GM19328 (cell line): ENCODE results near the gene MYO16.
"Not testable (repeated sequence)": the region's sequence is repeated elsewhere in the genome, so short reads cannot be mapped to it uniquely, and the experiment has no call there.

Experiments used
- ATAC-seq: cut with Tn5 transposase; IDR thresholded peaks from one replicate; pipeline ENCODE4 v1.9.1; 2021; ENCODE audit warnings: mild to moderate bottlenecking, moderate library complexity; ENCODE audit not compliant: unreplicated experiment

The MYO16 gene

DNA sequence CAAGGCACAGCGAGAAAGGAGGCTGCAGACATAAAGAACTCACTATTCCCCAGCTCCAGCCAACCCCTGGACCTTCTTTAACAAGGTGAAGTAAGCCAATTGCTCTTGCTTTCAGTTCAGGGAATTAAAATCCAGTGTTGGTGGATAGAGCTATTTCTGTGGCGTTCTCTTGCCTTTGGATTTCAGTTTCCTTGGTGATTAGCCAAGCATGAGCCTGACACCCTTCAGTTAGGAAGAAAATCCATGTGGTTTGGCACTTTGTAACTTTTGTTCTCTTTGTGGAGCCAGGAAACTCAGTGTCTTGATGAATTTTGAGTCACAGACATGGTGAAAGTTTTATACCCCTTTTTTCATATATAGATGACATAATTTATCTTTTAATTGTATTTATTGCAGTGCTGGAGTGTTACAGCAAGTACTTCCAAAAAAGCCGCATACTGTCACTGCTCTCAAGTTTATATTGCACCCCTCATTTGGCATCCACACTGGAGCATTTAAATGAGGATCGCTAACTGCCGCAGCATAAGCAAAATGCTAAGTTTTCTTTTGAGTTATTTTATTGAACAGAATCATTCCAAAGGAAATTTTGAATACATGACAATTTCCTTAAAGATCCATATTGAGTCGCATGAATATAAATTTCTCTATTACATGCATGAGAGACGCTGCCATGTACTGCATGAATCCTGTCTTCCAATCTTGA is 406.8 kb downstream of the MYO16 start:
- ATAC-seq: no peak

DNA sequence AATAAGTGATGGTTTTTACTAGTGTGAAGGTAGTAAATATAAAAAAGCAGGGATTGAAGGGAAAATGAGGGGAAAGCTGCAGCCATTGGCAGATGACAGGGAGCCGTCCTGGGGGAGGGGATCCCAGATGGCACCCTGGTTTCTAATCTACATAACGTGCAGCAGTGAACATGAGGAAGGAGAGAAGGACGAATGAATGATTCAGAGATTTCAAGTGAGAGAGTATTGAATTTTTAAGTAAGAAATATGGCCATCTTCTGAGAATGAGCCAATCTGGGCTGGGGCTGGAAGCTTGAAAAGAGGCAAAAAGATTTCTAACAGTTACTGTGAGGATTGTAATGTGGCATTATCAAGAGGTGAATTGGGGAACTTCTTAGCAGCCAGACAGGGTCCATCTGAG is 414.2 kb downstream of the MYO16 start:
- no peak for ATAC-seq

DNA sequence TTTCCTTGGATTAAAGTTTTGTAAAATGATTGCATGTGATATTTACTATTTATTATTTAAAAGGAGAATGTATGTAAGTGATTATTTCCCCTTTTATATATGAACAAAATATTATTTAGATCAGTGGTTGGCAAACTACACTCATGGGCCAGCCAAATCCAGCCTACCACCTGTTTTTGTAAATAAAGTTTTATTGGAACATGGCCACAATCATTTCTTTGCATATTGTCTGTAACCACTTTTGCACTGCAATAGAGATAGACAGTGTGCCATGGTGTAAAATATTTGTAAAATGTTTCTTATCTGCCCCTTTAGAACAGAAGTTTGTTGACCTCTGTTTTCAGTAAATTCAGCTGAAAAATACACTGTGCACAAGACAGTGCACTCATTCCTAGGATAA is 426.4 kb downstream of the MYO16 start:
- no peak for ATAC-seq

DNA sequence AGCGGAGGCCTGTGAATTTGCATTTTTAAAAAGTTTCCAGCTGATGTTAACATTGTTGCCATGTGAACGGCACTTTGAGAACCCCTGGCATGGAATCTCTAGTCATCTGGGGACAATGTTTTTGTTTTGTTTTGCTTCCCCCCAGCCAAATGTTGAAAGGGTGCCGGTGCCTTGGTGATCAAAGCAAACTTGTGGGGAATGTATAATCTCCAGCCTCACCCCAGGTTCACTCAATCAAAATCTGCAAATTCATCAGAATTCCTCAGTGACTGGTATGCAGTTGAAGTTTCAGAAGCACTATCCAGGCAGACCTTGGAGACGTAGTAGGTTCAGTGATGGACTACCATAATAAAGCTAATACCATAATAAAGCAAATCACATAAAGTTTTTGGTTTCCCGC is 428.7 kb downstream of the MYO16 start:
- ATAC-seq: no peak

DNA sequence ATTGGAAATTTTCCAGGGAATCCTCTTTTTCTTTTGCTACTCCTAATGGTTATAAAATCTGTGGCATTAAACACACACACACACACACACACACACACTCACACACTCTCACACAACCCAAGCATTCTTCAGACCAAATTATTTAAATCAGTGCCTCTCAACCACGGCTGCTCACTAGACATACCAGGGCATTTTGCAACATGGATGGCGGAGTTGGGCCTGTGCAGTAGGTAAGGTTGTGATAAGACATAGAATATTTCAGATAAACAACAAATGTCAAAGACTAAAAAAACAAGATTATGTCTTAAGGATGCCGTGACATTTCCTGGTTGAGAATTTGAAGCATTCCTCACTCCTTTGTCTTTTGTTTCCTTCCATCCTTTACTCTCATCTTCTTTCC is 443.1 kb downstream of the MYO16 start:
- no peak for ATAC-seq

DNA sequence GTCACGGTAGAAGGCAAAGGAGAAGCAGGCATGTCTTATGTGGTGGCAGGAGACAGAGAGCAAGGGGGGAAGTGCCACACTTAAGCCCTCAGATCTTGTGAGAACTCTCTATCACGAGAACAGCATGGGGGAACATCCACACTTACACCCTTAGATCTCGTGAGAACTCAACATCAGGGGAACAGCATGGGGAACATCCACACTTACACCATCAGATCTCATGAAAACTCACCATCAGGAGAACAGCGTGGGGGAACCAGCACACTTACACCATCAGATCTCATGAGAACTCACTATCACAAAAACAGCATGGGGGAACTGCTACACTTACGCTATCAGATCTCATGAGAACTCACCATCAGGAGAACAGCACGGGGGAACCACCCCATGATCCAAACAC is 445.0 kb downstream of the MYO16 start:
- no peak for ATAC-seq

DNA sequence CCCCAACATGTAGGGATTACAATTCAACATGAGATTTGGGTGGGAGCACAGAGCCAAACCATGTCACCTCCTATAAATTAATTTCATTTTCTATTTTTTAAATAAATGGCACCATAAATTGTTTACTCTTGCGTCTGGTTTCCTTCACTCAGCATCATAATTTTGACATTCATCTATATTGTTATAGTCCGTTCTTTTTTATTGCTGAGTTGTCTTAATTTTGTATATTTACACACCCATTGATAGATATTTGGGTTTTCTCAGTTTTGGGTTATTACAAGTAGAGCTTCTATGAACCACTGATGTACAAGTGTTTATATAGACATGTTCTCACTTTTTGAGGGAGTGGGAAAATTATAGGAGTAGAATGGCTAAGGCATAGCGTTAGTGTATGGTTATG is 445.4 kb downstream of the MYO16 start:
- no peak for ATAC-seq

DNA sequence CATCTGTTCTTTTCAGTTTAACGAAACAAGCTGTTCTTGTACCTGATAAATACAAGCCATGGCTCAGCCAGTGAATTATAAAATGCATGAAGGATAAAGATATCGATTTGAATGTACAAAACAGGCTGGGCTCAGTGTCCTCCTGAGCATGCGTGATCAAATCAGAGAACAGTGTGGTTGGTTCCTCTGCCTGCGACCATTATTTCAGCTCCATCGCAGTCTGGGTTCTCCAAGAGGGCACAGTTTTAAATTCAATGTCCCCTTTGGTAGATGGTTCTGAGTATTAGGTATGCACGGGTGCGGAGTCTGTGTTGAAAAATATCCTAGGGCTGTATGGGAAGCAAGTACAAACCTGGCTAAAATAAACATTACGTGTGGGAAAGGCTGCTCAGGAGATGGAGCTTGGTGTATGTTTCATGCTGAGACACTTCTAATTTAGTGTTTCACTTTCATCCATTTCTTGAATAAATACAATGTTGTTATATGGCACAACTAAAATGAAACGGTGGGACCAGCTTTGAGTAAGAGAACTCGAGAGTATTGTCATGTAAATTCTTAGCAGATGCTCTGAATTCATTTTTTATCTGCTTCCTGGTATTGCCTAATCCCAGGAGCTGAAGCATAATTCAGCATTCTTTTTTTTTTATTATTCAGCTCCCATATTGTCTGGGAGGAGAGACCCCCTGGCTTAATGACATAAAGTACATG is 458.7 kb downstream of the MYO16 start:
- ATAC-seq: no peak

DNA sequence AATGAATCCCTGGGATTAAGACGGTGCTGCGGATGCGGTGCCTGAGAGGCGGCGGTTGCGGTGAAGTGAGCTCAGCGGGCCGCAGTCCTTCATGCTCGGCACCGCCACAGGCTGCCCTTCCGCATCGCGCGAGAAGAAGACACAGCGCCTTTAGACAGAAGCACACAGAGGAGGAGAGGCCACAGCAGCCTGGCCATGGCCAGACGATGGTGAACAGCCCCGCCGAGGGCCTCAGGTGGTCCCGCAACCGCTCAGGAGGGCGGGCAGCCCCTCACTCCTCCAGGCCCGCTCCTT is 459.2 kb downstream of the MYO16 start:
- ATAC-seq: no peak

DNA sequence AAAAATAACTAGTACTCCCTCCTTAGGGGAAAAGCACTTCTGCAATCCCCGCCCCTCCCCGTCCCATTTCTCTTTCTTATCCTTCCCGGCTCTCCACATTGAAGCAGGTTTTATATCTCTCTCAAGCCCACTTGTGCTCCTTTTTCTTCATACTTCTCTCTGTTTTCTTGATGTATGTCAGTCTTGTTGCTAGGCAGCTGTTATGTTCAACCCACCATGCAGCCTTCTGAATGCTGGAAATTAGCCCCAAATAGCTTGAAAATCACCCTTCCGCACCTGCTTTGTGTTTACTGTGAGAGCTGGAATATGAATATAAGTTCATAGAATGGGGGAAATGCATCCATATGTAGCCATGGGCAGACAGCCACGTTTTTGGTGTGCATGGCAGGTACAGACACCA is 461.4 kb downstream of the MYO16 start:
- no peak for ATAC-seq

DNA sequence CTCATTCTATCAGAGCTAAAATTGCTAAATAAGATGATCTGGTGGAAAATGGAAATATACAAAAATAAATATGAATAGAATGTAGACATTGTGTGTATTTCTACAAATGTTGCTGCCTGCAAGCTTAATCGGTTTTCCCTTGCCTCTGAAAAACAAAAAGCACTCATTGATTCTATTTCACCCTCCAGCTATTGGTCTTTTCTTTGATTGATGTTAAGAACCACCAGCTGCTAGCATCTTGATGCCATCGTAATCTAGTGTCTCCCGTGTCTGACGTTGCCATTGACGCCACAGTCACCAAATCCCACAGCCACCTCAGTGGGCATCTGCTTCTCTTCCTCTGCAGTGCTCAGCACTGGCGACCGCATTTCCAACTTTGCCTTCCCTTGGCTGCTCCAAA is 461.8 kb downstream of the MYO16 start:
- ATAC-seq: no peak

DNA sequence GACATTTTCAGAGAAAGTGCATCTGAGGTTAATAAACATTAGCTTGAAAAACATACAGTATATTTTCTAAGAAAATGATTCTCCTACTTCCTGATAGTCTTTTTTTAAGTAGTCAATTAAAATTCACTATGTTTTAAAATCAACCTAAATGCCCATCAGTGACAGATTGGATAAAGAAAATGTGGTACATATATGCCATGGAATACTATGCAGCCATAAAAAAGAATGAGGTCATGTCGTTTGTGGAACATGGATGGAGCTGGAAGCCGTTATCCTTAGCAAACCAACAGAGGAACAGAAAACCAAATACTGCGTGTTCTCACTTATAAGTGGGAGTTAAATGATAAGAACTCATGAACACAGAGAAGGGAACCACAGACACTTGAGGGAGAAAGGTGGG is 462.8 kb downstream of the MYO16 start:
- not testable (repeated sequence) for ATAC-seq

DNA sequence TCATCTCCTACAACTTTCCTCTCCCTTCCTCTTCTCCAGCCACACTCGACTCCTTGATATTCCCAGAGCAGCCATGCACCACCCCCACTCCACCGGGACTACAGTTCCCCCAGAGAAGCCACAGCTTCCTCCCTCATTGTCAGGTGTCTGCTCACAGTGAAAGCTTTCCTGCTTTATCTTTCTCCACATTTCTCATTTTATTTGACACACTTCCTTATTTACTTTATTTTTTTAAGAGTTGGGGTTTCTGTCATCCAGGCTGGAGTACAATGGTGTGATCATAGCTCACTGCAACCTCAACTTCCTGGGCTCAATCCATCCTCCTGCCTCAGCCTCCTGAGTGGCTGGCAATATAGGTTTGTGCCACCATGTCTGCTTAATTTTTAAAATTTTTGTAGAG is 464.6 kb downstream of the MYO16 start:
- no peak for ATAC-seq

DNA sequence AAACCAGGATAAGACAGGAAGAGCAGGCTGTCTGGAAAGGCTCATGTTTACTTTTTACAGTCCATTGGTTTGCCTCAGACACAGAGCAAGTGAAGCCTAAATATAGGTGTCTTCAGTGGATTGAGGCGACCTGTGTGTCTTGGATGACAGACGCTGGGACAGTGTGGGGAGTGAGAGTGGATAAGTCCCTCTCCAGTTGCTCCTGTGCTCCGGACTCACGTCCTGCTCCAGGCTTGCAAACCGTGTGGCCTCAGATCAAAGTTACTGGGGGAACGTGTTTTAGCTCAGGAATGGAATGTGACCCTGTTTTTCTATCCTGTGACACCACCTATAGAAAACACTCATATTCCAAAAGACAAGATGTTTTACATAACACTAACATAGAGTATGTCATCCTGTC is 465.7 kb downstream of the MYO16 start:
- ATAC-seq: no peak

DNA sequence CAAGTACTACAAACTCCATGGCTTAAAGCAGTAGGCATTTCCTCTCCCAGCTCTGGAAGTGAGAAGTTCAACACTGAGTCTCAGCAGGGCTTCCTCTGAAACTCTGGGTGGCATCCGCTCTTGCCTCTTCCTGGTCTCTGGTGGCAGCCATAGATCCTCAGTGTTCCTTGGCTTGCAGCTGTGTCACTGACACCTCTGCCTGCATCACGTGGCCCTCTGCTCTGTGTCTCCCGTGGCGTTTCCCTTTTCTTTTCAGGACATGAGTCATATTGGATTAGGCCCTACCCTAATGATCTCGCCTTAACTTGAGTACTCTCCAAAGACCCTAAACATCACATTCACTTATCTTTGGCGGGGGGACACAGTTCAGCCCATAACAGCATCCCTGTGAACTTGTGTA is 466.7 kb downstream of the MYO16 start:
- ATAC-seq: no peak

DNA sequence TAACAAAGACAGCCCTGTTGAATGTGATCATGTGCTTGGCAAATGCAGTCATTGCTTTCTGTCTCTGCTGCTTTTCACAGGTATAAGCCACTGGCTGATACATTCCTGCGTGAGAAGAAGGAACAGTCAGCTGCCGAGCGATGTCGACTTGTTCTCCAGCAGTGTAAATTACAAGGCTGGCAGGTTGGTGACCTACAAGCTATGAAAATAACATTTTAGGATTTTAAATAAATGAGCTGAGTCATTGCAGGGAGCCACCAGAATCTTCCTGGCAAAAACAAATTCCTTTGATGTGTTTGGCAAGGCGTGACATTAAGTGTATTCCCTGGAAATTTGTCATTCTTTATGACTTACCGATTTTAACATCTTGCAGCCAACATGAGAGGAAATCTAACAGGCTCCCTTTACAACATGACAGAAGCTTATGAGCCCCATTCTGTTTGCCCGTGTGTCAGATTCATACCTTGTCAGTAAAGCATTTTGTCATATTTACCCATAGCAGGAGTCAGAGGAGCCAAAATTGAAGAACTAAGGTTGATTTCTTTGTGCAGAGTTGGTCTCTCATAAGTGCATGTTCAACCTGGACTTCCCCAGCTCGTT is 471.4 kb downstream of the MYO16 start:
- no peak for ATAC-seq

DNA sequence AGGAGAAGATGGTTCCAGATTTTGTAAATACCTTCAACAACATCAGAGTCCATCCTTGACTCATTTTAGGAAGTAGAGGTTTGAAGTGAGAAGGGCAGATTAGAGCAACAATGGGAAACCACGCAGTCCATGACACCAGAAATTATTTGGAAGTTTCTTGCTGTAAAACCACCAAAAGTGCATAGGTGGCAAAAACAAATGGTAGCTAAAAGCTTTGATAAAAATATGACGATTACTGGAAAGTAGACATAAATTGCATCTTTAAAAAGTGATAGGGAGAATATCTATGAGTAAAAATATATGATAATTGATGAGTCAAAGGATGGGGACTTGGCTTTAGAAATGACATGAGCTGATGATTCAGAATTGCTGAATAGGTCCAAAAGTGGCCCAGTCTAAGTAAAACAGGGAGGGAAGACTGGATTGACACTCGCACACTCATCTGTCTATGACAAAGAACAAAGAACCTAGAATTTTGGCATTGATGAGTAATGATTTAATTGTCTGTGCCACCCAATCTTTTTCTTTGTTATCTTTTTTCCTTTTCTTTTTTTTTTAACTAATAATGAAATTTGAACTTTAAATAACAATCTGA is 472.2 kb downstream of the MYO16 start:
- no peak for ATAC-seq

DNA sequence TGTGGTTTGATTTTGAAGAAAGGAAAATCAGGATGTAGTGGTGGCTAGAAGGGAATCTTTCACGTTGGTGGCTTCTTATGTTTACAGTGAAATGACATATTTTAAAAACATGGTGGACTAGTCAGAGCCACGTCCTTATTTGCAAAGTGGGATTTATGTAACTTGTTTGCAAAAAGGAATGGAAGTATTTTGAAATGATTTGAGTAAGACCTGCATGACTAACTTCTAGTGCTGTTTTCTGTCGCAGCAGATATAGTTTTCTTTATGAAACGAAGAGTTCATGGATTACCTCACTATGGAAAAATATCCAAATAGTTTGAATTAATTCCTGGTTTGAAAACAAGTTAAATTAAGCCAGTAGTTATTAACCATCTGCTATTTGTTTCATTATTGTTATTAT is 476.5 kb downstream of the MYO16 start:
- ATAC-seq: no peak

DNA sequence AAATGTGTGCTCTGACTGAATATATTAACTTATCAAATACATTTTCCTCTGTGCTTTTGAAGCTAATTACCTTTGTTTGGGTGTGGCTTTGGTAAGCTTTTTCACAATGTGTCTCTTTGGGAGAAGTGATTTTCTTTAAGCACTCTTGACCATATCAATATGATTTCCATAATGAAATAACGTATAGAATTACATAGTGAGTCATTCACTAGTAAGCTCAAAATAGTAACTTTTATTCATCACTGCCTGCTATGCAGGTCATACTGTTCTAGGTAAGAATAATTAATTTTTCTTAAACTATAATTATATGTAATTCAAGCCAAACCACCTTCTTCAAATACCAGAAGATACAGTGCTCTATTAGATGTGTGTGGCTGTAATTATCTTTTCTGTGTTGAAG is 480.7 kb downstream of the MYO16 start:
- ATAC-seq: no peak

DNA sequence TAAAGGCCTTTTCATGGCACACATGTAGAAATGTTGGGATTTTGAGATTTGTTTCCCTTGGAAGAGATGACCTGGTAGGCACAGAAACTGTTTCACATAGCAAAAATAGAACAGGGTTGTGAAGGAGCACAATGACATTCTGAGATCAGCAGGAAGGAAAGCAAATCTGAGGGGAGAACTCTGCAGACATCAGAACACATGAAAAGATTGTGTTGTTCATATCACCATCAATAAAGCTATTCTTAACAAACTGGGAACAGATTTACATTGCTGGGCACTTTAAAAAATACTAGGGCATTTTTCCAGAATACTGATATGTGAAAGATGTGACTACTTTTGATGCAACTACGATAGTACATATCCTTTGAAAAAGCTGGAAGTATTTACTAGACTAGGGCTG is 481.7 kb downstream of the MYO16 start:
- no peak for ATAC-seq

DNA sequence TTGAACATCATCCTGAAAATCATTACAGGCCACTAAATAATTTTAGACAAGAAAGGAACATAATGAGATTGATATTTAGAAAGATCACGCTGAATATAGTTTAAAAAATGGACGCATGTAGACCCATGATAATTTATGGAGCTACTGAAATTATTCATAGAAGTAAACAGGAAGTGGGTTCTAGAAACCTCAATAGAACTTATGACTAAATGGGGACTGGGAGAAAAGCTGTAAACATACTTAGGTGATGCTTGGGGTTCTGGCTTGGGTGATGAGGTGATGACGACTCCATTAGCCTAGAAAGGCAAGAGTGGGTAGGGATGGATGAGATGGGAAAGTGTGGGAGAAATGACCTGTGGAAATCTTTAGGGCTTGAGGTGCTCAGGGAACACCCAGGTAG is 484.0 kb downstream of the MYO16 start:
- ATAC-seq: no peak

DNA sequence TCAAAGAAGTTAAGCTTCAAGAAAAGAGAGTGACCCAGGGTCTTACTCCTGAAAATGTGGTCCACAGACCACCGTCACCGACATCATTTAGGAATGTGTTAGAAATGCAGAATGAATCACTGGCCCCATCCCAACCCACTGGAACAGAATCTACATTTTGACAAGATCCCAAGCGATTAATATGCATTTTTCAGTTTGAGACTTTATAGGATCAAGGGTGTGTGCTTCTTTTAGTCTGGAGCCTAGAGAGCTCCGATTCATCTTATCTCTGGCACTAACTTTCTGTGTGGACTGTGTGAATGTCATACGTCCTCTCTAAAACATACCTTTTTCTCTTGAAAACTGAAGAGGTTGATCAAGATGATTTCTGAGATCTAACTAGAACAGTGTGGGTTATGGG is 484.8 kb downstream of the MYO16 start:
- no peak for ATAC-seq
